Kidney capillary endothelial cell (primary cell): ENCODE data around the gene CENPVL1.
"Not testable (repeated sequence)": the region's sequence is repeated elsewhere in the genome, so short reads cannot be mapped to it uniquely, and the experiment has no call there.

Experiments
- DNase-seq: peaks from one replicate; pipeline ENCODE4 v3.0.0-alpha.2; 2018; ENCODE audit warnings: low spot score

The CENPVL1 gene

DNA sequence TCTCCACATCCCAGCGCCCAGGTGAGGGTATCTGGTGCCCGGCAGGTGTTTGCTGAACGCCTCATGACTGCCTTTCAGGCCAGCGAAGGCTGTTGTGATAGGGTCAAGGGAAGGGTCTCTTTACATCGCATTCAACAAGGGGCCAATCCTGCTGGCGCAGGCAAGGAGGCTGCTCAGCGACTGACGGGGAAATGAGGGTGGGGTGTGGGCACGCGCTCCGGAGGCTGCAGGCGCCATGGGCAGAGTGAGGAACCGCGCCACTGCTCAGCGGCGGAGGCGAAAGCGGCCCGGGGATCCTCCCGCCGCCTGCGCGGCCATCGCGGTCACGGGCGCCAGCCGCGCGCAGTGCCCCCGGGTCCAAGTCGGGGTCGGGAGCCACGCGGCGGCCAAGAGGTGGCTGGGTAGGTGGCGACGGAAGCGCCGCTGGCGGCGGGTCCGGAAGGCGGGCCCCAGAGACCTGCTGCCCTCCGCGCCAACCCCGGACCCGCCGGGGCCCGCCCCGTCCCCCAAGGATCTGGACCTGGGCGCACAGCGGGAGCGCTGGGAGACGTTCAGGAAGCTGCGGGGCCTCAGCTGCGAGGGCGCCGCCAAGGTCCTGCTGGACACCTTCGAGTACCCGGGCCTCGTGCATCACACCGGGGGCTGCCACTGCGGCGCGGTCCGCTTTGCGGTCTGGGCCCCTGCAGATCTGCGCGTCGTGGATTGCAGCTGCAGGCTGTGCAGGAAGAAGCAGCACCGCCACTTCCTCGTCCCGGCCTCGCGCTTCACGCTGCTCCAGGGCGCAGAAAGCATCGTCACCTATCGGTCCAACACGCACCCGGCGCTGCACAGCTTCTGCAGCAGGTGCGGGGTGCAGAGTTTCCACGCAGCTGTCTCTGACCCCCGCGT, at the start of gene CENPVL1:
Gene CENPVL1, plus strand, starts transcription at position 236 of the 888 bp plus-strand sequence. Its CDS starts 0 bp downstream, at position 236.
- DNase-seq: not testable (repeated sequence)

DNA sequence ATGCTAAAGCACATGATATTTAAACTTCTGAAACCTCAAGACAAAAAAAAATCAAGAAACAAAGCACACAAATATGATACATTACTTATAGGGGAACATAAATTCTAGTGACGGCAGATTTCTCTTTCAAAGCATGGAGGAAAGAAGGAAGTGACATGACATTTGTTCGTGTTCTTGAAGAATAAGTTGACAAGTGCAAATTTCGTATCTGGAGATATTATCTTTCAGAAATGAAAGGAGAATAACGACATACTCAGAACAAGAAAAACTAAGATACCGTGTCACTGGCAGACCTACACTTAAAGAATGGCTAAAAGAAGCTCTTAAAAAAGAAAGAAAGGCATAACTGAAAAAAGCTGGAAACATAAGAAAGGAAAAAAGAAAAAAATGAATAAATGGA, 44.3 kb upstream of the CENPVL1 start:
- DNase-seq: no peak

DNA sequence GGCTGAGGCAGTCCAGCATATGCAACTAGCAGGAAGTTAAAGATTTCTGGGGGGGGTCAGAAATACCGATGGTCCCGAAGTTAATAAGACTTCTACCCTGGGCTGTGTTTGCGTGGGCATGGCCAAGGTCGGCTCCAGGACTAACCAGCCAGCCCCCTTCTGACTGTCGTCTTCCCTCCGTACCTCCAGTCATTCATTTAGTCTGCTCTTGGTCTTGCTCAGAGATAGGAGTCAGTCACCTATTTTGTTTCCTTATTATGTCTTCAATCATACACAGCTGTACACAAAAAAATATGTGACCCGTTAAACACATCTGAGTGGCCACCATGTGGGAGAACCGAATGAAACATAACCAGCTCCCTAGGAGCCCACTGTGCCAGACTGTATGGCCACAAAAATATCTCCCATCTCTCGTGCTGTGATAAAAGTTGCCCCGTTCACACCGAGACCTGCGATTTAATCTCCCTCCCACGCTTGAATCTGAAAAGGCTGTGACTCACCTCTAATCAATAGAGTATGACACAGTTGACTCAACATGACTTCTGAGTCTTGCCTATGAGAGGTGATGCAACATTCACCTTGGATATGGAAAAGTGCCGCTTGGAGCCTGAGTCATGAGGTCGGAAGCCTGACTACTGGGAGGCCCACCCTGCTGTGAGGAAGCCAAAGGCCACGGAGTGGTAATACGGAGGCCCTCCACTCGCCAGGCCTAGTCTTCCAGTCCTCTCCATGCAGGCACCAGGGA, 30.5 kb upstream of the CENPVL1 start:
- DNase-seq: not testable (repeated sequence)

DNA sequence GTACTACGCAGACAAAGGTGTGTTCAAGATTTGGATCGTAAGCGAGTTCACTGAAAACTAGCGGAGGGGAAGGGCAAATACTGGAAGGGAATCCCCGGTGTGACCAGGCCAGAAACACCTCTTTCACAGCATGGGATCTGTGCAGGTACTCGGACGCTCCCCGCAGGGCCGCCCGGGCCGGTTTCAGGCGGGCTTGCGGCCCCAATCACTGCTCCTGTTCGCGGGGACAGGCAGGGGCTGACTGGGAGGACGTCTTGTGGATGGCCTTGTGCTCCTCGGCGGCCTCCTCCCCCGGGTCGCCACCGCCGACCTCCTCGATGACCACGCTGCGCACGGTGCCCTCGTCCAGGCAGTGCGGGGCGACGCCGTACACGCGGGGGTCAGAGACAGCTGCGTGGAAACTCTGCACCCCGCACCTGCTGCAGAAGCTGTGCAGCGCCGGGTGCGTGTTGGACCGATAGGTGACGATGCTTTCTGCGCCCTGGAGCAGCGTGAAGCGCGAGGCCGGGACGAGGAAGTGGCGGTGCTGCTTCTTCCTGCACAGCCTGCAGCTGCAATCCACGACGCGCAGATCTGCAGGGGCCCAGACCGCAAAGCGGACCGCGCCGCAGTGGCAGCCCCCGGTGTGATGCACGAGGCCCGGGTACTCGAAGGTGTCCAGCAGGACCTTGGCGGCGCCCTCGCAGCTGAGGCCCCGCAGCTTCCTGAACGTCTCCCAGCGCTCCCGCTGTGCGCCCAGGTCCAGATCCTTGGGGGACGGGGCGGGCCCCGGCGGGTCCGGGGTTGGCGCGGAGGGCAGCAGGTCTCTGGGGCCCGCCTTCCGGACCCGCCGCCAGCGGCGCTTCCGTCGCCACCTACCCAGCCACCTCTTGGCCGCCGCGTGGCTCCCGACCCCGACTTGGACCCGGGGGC, 28.2 kb upstream of the CENPVL1 start:
- not testable (repeated sequence) for DNase-seq

DNA sequence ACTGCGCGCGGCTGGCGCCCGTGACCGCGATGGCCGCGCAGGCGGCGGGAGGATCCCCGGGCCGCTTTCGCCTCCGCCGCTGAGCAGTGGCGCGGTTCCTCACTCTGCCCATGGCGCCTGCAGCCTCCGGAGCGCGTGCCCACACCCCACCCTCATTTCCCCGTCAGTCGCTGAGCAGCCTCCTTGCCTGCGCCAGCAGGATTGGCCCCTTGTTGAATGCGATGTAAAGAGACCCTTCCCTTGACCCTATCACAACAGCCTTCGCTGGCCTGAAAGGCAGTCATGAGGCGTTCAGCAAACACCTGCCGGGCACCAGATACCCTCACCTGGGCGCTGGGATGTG, 27.6 kb upstream of the CENPVL1 start, which contains the start of gene CENPVL2:
Gene CENPVL2, minus strand, starts transcription at position 112 of the 343 bp plus-strand sequence. Its CDS starts 0 bp downstream, at position 112.
- DNase-seq: not testable (repeated sequence)

DNA sequence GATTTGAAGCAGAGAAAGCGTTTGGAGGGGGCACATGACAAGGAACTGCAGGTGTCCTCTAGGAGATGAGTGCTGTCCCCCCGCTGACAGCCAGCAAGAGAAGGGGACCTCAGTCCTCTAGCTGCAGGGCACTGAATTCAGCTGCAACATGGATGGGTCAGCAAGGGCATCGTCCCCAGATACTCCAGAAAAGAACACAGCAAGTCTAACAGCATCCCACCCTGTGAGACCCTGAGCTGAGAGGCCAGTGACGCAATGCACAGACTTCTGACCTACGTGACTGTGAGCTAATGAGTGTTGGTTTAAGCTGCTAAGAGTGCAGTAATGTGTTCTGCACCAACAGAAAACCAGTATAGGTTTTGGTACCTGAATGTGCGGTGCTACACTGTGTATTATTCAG, 16.1 kb upstream of the CENPVL1 start:
- no peak for DNase-seq

DNA sequence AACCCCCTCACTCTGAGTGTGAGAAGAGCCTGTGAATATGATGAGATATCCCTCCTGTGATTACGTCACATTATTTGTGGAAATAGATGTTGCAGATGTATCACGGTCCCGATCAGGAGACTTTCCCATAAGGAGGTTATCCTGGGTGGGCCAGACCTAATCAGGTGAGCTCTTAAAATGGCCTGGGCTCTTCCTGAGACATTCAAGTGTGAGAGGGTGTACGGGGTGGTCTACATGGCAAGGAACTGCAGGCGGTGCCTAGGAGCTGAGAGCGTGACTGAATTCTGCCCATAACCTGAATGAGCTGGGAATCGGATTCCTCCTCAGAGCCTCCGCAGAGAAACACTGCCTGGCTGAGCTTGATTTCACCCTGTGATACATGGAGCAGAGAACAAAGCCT, 12.9 kb upstream of the CENPVL1 start:
- no peak for DNase-seq

DNA sequence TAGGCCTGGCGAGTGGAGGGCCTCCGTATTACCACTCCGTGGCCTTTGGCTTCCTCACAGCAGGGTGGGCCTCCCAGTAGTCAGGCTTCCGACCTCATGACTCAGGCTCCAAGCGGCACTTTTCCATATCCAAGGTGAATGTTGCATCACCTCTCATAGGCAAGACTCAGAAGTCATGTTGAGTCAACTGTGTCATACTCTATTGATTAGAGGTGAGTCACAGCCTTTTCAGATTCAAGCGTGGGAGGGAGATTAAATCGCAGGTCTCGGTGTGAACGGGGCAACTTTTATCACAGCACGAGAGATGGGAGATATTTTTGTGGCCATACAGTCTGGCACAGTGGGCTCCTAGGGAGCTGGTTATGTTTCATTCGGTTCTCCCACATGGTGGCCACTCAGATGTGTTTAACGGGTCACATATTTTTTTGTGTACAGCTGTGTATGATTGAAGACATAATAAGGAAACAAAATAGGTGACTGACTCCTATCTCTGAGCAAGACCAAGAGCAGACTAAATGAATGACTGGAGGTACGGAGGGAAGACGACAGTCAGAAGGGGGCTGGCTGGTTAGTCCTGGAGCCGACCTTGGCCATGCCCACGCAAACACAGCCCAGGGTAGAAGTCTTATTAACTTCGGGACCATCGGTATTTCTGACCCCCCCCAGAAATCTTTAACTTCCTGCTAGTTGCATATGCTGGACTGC, 2.8 kb downstream of the CENPVL1 start:
- DNase-seq: not testable (repeated sequence)

DNA sequence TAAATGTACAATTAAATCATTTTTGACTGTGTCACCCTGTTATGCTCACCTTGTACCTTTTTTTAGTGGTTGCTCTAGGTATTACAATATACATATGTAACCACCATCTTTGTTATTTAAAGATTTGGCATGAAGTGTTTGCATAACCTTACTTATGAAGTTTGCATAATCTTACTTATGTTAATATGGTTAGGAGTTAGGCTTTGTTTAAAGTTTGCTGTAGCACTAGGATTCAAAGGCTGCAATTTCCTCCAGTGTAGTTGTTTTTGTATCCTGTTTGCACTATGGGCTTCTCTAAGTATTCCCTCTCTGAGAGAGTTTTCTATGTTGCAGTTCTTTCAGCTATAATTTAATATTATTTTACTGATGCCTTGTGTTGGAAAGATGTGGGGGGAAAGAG, 17.9 kb downstream of the CENPVL1 start:
- DNase-seq: no peak

DNA sequence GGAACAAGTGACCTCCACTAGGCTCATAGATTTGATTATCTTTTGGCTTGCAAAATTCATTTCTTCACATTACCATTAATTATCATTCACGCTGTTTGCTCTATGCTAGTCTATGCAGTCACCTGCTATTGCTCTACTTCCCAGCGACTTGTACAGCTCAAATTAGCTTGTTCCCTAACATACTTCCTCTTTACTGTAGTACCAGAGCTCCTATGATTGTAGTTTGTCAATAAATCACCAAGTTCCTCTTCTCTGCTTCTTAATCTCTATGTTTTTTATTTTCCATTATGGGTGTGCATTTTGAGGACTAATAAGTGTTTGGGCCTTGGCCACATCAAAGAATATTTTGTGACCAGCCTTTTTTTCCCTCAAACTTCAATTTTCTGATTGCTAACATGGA, 26.8 kb downstream of the CENPVL1 start:
- no peak for DNase-seq

DNA sequence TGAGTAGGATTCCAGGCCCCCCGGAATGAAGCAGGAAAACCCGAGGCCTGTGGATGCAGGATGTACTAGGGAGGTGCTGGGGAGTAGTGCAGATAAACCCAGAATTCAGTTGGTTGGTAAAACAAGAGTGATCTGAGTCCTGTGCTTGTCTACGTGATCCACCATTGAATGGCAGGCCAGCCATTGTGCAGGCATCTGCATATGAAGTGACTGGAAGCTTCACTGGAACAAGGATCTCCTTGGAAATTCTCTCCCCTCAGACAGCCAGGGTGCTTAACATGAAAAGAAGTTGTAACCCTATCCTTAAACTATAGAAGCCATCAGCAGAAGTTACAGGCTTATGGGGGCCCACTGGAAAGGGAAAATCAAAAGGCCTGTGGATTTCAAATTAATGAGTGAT, 32.3 kb downstream of the CENPVL1 start:
- DNase-seq: no peak

DNA sequence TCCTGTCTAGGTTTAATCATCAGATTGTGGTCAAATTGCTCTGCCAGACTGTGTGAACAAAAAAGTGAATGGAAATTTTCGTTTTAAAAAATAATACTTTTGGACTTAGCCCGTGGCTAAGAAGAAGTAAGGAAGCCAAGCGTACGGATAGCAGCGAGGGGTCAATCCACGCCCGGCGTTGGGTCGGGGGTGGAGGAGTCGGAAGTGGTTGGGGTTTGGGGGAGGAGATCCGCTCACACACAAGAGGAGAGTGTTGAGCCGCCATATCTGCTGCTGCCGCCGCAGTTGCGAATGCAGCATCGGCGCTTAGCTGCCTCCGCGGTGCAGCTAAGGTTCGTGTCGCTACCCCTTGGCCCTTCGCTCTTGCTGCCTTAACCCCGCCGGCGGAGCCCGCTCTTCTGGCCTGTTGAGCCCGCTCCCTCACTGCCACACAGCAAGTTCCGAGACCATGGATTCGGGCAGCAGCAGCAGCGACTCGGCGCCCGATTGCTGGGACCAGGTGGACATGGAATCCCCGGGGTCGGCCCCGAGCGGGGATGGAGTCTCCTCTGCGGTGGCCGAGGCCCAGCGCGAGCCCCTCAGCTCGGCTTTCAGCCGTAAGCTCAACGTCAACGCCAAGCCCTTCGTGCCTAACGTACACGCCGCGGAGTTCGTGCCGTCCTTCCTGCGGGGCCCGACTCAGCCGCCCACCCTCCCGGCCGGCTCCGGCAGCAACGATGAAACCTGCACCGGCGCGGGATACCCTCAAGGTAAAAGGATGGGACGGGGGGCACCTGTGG, 33.1 kb downstream of the CENPVL1 start, which contains the start of gene GSPT2:
Gene GSPT2, plus strand, starts transcription at position 264 of the 779 bp plus-strand sequence. Its CDS starts 185 bp downstream, at position 449.
- peak; percentile 40 for DNase-seq

DNA sequence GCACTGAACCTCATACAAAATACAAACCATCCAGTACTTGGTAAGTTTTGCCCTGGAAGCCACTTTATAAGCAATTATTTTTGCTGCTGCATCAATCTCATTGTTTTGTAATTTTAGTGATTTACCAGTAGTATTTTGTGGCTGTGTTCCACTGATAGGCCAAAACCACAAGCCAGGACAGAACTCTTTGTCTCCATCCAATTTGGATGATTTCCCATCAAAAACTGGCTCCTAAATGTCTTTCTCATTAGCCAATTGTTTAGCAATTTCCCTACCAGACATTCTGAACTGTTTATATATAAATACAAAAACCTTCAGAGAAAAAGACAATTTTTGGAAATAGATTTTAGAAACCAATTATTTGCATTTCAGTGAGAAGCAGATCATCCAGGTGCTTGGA, 37.4 kb downstream of the CENPVL1 start:
- DNase-seq: no peak

DNA sequence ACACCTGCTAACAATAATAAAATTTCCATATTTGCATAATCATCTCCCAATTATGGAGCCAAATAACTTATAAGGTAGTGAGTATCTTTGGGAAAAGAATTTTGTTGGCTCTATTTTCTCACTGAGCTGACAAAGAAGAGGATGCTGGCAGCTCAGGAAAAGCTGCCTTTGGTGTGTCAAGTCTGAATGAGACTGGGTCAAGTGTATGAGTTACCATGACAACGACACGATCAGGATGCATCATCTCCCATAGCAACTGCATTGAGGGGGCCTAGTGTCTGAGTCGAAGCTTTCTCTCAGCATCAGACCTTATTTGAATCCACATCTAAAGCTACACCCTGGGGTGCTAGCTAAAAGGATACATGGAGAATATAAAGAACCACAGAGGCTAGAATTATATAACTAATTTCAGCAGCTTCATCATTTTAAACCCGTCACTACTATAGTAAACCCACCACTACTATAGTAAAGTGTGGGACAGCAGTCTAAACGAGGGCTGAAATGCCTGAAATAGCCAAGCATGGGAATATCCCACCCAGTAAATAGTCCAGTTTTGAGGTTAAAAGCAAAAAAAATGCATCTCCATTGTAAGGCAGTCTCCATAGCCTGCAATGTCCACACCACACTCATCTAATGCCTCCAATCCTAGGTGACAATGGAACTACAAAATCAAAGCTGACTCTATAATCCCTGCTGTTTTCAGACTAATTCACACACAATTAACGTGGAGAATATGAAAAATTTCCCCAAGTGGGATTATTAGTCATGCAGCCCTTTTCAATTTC, 48.9 kb downstream of the CENPVL1 start:
- DNase-seq: no peak

DNA sequence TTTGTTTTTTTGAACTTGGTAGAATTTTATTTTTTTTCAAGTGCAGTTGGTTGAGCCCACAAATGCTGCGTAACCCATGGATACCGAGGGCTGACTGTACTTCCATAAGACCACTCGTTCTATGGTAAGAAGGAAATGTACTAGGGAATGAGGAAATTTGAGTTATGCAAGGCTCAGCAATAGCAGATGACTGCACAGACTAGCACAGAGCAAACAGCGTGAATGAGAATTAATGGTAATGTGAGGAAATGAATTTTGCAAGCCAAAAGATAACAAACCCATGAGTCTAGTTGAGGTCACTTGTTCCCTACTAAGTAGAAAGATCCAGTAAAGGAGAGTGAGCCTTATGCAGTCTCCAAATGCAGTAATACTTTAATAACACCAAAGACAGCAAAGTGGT, 50.3 kb downstream of the CENPVL1 start:
- DNase-seq: no peak
